ENCODE results near the gene PRPF18.
"Not testable (repeated sequence)": the region's sequence is repeated elsewhere in the genome, so short reads cannot be mapped to it uniquely, and the experiment has no call there.

Gene PRPF18, protein sequence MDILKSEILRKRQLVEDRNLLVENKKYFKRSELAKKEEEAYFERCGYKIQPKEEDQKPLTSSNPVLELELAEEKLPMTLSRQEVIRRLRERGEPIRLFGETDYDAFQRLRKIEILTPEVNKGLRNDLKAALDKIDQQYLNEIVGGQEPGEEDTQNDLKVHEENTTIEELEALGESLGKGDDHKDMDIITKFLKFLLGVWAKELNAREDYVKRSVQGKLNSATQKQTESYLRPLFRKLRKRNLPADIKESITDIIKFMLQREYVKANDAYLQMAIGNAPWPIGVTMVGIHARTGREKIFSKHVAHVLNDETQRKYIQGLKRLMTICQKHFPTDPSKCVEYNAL

DNA sequence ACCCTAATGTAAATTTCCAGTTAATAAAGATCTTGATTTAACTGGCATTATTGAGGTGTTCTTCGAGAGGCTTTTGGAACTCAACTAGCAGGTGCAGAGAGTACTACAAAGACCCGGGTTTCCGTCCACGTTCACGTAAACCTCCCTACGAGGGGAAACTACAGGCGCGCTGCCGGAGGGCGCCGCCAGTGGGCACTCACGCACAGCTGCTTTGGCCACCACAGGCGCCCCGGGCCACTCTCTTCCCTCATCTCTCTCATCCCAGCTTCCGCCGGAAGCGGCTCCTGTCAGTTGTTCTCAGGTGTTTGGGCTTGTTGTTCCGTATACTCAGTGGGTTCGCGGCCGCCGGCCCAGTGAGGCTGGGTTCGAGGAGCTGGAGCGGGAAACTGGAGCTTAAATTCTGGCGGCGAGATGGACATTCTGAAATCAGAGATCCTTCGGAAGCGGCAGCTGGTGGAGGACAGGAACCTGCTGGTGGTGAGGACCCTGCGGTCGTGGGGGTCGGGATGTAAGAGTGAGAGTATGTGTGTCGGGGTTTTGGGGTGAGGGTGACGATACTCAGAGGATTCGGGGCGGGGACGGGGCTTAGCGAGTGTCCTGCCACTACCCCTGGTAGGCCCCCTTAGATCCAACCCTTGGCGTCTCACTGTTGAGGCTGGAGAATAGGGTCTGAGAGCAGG, at the start of gene PRPF18:
TSS of gene PRPF18 (plus strand) at position 290 of the 680 bp plus-strand sequence. CDS start at position 412, 122 bp downstream.
- peak; percentile 96 for DNase-seq

DNA sequence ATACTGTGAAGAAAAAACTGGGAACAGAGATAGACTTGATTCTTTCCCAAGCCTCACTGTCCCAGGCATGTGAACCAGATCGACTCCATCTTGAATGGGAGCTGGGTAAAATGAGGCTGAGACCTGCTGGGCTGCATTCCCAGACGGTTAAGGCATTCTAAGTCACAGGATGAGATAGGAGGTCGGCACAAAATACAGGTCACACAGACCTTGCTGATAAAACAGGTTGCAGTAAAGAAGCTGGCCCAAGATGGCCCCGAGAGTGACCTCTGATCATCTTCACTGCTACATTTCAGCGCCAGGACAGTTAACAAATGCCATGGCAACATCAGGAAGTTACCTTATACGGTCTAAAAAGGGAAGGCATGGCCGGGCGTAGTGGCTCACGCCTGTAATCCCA, 48.8 kb upstream of the PRPF18 start:
- not testable (repeated sequence) for DNase-seq

DNA sequence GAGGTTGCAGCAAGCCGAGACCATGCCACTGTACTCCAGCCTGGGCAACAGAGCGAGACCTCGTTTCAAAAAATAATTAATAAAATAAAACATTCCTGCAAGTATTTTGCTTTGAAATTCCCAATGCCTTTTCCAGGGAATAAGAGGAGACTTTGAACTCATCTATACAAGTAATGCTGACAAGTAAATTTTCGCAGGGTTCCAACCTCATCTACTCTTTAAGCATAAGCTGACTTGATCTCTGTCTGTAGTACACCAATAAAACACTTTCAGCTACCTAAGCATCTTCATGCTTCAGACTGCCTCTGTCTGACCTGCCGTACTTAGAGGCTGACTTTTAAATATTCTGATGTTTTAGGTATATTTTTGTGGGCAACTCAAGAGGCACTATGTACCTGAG, 44.2 kb upstream of the PRPF18 start:
- DNase-seq = no peak

DNA sequence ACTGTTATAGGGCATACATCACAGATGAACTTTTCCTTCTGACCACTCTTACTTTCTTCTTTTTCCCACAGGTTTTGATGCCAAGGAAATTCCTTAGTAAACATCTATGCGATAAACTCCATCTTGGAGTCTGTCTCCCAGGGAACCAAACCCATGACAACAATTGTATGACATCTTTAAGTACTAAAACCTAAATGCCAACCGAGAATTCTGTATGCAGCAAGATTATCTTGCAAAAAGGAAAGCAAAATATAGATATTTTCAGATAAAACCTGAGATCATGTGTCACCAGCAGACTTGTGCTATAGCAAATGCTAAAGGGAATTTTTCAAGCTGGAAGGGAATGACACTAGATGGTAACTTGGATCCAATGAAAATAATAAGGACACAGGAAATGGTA, 36.0 kb upstream of the PRPF18 start:
- no peak for DNase-seq

DNA sequence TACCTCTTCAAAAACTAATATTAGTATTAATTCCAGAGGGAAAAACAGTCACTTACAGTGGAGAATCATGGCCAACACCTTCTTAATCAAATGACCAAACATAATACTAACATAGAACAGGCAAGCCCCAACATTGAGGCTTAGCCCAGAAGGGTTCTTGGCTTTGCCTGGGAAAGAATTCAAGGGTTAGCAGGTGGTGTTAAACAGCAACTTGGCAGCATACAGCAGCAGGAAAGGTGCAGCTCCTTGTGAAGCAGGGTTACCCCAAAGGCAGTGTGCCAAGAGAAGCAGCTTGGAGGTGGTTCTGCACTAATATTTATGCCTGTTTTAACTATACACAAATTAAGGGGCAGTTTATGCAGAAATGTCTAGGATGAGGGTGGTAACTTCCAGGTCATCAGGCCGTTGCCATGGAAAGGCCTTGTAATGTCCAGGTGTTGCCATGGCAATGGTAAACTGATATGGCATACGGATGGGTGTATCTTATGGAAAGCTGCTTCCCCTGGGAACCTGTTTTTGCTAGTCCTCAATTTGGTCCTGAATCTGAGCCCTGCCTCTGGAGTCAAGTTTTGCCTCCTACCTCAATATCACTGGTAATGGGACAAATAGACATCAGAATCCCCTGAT, 30.8 kb upstream of the PRPF18 start:
- DNase-seq = no peak

DNA sequence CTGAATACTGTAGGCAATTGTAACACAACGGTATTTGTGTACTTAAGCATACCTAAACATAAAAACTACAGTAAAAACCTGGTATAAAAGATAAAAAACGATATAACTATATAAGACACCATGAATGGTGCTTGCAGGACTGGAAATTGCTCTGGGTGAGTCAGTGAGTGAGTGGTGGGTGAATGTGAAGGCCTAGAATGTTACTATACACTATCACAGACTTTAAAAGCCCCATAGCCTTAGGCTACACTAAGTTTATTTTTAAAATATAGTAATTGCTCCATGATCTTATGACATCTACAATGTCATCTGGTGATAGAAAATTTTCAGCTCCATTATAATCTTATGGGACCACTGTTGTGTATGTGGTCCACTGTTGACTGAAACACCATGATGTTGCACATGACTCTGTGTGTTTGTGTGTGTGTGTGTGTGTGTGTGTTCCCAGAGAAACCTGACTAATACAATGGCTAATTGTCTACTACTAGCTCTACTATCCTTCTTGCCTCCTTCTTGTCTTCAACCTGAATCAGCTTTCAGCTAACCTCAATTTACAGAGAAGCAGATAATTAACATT, 27.6 kb upstream of the PRPF18 start:
- no peak for DNase-seq

DNA sequence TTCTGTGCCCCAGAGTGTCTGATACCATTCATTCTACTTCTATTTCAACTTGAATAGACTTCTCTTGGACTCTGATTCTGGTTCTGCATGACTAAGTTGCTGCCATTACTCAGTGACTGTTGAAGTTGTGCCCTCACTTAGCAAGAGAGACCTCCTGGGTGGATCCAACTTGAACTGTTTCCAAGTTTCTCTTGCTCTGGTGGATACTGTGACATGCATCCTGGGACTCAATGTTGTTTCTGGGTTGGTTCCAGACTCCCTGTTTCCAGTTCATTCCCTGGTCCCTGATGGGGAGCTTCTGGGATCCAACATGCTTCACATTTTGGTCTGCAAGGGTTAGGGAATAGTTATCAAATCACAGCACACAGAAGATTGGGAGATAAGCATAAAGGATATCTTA, 26.2 kb upstream of the PRPF18 start:
- DNase-seq = no peak

DNA sequence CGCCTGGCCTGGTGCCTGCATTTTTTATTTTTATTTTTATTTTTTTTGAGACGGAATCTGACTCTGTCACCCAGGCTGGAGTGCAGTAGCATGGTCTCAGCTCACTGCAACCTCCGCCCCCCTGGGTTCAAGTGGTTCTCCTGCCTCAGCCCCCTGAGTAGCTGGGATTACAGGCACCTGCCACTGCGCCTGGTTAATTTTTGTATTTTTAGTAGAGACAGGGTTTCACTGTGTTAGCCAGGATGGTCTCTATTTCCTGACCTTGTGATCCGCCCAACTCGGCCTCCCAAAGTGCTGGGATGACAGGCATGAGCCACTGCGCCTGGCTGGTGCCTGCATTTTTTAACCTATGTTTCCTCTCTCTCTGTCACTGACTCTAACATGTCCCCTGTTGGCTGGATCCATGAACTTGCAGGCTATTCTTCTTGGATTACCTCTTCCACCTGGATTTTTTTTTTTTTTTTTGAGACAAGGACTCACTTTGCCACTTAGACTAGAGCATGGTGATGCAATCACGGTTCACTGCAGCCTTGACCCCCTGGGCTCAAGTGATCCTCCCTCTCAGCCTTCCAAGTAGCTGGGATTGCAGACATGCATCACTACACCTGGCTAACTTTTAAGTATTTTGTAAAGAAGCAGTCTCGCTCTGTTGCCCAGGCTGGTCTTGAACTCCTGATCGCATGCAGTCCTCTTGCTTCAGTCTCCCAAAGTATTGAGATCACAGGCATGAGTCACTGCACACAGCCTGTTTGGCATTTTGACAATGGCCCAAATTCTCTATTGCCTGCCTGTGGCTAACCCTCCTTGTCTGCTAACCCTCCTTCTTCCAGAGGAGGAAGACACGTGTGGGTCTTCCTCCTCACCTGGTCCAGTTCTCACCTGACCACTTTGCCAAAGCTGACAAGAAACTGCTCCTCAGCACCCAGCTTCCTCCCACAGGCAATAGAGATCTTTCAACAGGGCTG, 23.0 kb upstream of the PRPF18 start:
- DNase-seq = no peak

DNA sequence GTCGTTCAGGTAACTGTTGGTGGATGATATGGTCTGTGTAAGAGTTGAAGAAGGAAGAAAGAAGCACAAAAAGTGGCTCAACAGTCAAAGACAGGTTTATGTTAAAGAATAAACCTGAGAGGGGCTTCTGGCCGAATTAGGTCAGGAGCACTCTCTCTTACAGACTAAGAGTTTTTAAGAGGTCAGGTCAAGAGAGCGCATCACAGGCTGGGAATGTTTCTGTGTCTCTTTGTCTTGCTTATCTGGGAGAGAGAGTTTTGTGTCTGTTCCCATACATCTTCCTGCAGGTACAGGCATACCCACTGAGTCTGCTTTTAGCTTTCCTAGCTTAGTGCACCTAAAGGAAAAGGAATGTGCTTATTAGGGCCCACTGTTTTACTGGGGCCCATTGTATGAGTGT, 22.2 kb upstream of the PRPF18 start:
- no peak for DNase-seq

DNA sequence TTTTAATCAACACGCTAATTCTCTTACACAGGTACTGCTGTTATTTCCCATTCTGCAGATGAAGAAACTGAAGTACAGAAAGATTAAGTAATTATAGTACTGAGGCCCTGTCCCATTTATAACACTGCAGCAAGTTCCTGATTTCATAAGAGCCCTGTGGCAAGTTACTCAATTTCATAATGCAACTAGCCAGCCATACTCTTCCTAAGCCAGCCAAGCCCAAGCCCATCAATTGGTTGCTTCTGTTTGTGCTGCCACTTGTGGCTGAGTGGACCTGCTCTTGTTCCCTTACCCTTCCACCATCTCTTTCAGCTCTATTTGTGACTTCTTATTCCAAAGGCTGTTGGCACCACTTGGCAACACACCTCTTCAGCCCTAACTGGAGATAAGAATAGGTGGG, 19.7 kb upstream of the PRPF18 start:
- DNase-seq = peak; percentile 59

DNA sequence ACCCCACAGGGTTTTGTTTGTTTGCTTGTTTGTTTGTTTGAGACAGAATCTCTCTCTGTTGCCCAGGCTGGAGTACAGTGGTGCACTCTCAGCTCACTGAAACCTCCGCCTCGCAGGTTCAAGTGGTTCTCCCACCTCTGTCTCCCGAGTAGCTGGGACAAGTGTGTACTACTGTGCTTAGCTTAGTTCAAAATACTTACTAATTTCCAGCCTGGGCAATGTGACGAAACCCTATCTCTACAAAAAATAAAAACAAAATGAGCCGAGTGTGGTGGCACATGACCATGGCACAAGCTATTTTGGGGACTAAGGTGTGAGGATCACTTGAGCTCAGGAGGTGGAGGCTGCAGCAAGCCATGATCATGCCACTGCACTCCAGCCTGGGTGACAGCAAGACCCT, 15.2 kb upstream of the PRPF18 start:
- no peak for DNase-seq

DNA sequence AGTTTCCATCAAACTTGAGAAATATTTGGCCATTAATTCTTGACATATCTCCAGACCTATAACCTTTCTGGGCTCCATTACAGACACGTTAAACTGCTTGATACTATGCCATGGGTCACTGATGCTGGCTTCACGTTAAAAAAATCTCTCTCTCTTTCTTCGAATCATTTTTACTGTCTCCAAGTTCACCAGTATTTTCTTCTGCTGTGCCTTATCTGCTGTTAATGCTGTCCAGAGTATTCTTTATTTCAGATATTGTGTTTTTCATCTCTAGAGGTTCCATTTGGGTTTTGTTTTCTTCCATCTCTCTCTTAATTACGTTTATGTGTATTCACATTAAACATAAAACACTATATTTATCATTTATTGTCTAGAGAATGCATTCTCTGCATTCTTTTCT, 12.8 kb upstream of the PRPF18 start:
- DNase-seq = no peak

DNA sequence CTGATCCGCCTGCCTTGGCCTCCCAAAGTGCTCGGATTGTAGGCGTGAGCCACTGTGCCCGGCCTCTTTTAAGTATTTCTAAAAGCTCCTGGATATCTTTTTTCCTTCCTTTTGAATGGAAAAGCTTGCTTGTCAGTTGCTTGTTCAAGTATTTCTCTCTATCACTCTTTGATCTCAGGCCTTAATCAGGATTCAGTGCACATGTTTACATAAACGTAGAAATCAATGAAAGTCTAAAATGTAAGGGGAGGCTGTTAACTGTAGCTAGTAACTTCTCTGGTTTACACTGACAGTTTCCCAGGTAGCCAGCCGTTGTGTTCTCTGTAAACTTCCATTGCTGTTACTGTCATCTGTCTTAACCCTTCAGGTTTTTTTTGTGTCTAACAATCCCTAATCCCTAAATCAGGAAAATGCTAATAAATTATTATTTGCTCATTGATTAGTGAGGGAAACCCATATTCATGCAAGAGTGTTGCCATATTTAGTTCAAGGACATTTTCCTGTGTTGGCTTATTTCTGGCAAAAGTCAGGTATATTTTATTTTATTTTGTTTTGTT, 1.5 kb upstream of the PRPF18 start:
- no peak for DNase-seq

DNA sequence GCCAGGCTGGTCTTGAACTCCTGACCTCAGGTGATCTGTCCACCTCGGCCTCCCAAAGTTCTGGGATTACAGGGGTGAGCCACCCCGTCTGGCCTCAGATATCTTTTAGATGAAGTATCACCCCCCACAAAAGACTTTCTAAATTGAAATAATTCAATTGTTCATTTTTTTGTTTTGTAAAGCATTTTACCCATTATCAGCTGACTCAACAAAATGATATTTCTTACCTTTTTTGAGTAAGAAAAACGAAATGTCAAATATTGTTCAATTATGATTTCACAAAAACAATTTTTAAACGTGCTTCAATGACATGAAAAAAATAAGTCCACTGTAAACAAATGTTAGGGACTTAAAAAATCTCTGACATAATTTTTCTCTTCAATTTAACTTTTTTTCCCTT, 822 bp upstream of the PRPF18 start:
- no peak for DNase-seq

DNA sequence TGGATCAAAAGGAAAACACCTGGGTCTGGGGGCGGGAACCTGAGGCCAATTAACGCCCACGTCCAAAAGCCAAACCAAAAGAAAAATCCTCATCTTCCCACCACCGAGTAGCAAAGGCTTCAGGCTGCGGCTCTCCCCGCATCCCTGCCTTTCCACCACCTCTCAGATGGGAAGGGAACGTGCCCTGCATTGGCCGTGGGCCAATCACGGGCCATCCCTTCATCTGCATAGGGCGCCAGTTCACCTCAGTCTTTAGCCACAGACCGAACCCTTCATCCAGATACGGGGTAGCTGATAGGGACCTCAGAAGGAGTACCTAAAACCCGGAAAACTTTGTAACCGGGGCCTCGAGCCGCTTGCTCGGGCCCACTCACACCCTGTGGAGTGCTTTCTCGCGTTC, 626 bp downstream of the PRPF18 start:
- peak; percentile 62 for DNase-seq

DNA sequence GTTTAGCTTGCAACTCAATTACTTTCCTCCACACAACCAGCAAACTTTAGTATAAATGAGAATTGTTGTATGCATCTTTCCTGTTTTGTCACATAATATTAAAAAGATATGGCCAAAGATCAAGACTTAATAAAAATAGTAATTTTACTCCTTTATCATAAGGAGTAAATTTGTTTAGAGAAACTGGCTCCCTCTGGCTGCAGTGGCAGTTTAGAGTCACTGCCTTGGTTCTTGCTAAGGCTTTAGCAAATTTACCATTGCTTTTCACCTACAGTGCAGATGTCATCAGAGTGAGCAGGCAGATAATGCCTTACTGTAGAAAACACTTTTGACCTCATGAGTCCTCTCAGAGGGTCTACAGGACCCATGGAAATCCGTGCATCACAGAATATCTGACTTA, 2.6 kb downstream of the PRPF18 start:
- peak; percentile 12 for DNase-seq

DNA sequence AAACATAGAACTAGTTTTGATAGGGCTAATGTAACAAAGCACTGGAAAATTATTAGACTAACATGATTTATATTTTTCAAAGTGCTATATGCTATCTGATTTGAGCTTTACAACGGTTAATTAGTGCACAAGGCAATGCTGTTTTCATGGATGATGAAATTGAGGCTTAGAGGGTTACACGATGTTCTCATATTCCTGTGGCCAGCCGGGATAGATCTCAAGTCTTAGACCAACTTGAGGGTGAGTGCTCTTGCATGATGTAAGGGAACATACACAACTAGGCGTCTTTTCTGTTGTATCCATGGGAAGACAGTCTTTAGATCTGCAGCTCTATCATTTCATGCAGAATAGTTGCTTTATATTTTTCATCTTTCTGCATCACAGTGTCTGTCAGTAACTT, 4.1 kb downstream of the PRPF18 start:
- DNase-seq = no peak

DNA sequence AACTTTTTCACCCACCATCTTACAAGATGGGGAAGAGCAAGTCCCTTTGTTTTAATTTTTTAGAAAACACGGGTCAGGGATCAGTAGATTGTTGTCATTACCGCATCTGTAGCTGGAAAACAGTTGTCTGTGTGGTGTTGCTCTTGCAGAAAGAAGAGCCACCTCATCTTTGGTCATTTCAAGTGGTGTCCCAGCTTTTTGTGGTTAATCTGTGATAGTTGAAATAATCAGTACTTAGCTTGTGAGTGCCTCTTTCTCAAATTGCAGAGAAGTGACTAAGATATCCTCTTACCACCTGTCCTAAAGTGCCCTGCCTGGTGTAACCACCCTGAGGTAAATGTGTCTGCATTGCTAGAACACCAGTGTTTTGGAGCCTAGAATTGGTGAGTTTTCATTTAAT, 5.5 kb downstream of the PRPF18 start:
- DNase-seq = no peak

DNA sequence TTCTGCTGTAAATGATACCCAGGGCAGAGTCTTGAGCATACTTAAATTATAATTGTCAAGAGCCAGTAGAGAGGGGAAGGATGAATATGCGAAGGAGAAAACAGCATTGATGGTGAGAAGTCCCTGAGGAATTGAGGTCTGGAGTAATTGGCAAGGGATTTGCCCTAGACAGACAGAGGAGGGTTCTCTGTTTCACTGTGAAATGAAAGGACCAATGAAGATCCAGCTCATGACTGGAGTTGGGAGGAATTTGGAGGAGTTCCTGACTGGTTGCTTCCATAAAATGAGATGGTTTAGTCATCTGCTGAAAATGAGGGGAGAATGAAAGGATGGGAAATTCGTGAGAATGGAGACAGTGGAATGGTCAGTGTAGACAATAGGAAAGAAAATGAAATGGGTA, 6.8 kb downstream of the PRPF18 start:
- no peak for DNase-seq

DNA sequence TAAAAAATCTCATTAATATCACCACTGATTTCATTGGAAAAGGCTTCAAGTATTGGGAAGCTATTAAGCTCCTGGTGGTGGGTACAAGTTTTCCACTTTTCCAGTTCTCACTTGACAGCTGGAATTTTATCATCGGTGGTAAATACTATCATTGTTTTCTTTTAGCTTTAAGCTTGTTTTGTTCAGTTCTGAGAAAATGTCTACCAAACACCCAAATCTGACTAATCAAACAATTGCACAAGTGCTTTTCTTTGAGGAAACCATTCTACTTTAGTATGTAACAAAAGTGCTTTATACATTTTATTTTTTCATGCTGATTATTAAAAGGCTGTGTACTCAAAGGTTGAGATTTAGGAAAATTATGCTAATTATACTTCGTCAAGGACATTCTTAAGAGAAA, 7.9 kb downstream of the PRPF18 start:
- no peak for DNase-seq

DNA sequence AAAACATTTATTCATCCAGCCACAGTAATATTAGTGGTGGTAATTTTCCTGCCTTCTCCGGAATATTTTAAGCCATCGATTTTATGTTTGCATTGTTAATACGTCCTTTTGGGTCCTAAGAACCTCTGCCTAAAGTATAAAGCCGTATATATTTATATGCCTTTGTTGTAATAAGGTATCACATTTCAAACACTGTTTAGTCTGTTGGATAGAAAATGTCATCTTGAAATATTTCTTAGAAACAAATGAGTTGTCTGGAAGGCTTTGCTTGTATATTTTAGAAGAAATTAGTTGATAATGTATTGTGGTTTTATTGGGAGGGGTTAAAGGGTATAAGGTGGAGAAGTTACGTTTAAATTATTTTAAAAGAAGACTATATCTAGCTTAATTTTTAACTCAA, 11.1 kb downstream of the PRPF18 start:
- DNase-seq = no peak

DNA sequence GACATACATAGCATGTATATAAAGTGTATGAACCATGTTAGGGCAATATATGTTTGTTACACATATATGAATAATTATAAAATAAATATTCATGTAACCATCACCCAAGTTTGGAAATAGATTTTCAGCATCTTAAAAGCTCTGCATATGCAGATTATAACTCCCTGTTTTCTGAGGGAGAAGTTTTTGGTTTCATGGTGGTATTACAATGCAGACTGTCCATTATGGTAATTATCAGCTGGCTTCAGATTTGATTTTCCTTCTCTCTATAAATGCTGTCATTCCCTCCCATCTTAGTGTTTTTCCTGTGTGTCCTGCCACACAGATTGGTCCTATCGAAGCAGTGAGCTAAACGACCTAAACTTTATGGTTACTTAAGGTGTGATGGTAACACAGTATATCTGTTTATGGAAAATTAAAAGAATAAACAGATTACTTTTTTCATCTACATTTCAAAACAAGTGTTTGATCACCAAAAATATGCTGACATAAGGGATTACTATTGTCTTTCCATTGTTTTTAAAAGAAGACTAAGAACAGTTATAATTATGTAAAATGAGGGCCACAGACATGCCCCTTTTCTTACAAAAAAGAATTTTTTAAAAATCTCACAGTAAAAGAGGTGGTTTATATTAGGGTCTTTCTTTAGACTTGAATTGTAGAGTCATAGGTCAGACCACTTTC, 17.7 kb downstream of the PRPF18 start:
- DNase-seq = no peak
